ENCODE measurements around the gene DPH6. TPM values are rescaled to one million over a fixed set of nuclear protein-coding genes. Genes with fewer than 3 reads are reported as not detected.
"Not testable (repeated sequence)": the region's sequence is repeated elsewhere in the genome, so short reads cannot be mapped to it uniquely, and the experiment has no call there.

The DPH6 gene
- total and polyA plus RNA-seq, 5 donors = 7.6 to 19.7 (median 14.6) TPM

DNA sequence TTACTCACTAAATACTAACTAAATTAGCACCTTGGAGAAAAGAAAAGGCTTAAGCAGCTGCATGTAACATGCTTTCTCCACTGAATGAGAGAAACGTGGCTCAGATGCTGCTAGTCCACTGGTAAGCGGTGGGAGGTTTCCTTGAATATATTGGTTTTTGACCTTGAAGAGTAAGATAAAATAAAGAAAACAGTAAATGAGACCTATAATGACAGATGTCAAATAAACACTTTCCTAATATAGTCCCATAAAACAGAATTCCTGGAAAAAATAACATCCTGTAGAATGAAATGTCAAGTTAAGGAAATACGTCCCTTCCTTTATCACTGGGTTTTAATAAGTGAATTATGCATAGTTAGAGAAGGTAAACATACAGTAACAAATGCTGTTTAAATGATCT lies 215.0 kb downstream of the DPH6 start:
- ATAC-seq (no peak), DNase-seq (no peak)
- intact Hi-C loops (cut with DNase I) = no loop called here
- no peak overlapping the region for H3K4me3 ChIP-seq (ENCODE audit: low read length)
- no peaks in the 10 kb centered on the region for H3K4me1 ChIP-seq (ENCODE audit: control insufficient read depth, insufficient read depth, low read length)
- no peaks in the 10 kb centered on the region for H3K9me3 ChIP-seq (ENCODE audit: control insufficient read depth, low read length)
- no peak overlapping the region for H3K27ac ChIP-seq (ENCODE audit: low read length)
- WGBS = 69% methylated on average over 3 of the region's 3 CpGs
- no peaks in the 10 kb centered on the region for H3K27me3 ChIP-seq (ENCODE audit: control insufficient read depth, insufficient read depth)

DNA sequence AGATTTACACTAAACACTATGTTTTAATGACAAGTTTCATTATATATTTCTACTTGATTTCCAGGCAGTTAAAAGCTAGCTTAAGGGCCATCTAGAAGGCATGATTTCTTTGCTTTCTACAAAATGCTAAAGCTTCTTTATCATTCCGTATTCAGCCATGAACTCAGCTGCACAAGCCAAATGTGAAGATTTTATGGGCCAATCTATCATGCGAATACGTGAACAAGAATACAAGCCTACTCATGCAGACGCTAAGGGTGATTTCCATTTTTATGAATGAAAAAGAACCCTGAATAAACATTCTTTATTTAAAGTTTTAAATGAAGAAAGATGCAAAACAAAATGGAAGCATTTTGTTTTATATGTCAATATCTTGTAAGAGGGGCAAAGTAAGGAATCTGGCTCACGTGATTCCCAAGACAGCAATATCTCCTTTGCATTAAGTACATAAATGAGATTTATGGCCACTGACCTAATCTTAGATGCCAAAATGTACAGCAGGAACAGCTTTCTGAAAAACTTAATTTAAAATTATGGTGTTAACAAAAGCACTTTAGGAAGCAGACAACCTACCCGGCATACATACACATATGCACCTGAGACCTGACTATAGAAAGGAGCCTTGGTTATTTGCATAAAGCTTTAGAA lies 215.8 kb downstream of the DPH6 start:
- ATAC-seq = no peak
- no peak overlapping the region for H3K4me3 ChIP-seq (ENCODE audit: low read length)
- no peaks in the 10 kb centered on the region for H3K27me3 ChIP-seq (ENCODE audit: control insufficient read depth, insufficient read depth)
- no peak overlapping the region for H3K27ac ChIP-seq (ENCODE audit: low read length)
- intact Hi-C loops (cut with DNase I) = no loop called here
- 79% methylated on average over 6 of the region's 6 CpGs for WGBS
- no peak for DNase-seq
- no peaks in the 10 kb centered on the region for H3K9me3 ChIP-seq (ENCODE audit: control insufficient read depth, low read length)
- H3K4me1 ChIP-seq (ENCODE audit: control insufficient read depth, insufficient read depth, low read length) = no peaks in the 10 kb centered on the region

DNA sequence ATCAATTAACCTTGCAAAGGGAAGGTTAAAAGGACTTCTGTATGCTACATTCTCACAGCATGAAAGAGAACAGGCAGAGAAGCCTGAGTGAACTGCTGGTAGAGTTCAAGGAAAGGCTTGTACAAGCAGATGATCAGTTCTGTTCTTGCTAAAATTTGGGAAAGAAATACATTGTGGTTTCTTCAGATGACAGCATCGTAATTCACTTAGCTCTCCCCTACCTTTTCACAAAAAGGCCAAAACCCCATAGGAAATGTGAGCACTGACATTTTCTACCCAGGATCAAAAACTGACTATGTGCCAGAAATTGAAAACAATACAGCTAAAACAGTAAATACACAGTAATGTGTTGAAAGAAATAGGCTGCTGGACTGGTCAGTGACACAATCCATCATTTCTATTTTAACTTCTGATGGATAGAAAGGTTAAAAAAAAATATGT lies 216.4 kb downstream of the DPH6 start:
- 74% methylated on average over 1 of the region's 1 CpG for WGBS
- Histone ChIP-seq H3K27me3 (ENCODE audit: control insufficient read depth, insufficient read depth) (no peaks in the 10 kb centered on the region), H3K4me3 (ENCODE audit: low read length) (no peak overlapping the region), H3K9me3 (ENCODE audit: control insufficient read depth, low read length) (no peaks in the 10 kb centered on the region), H3K27ac (ENCODE audit: low read length) (no peak overlapping the region), H3K4me1 (ENCODE audit: control insufficient read depth, insufficient read depth, low read length) (no peaks in the 10 kb centered on the region)
- intact Hi-C loops (cut with DNase I) = no loop called here
- DNase-seq = no peak
- no peak for ATAC-seq

DNA sequence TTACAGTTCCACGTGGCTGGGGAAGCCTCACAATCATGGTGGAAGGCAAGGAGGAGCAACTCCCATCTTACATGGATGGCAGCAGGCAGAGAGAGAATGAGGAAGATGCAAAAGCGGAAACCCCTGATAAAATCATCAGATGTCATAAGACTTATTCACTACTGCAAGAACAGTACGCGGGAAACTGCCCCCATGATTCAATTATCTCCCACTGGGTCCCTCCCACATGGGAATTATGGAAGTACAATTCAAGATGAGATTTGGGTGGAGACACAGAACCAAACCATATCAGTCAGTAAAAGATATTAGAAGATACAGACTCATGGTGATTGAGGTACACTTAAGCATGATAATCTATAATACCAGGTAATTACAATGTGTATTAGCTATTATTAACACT lies 217.1 kb downstream of the DPH6 start:
- not testable (repeated sequence) for H3K27ac ChIP-seq (ENCODE audit: low read length)

DNA sequence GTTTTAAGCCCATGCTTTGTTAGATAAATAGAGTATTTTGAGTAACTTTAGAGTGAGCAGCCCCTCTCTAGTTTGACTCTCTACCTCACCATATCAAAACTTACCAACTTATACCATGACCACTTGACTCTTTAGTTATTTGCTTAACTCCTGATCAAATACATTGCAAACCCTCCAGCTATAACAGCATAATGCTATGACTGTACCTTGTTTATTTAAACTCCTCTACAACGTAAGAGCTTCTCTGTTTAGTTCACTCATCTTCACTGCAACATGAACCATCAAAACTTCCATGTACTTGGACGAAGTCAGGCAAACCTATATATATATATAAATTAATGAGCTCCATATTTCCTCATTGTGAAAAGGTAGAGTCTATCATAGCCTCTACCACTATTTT lies 218.2 kb downstream of the DPH6 start:
- no peaks in the 10 kb centered on the region for H3K27me3 ChIP-seq (ENCODE audit: control insufficient read depth, insufficient read depth)

More for the DNA sequence above, 217.1 kb downstream of the DPH6 start:
- ATAC-seq; DNase-seq; H3K9me3 ChIP-seq (ENCODE audit: control insufficient read depth, low read length); H3K4me1 ChIP-seq (ENCODE audit: control insufficient read depth, insufficient read depth, low read length); intact Hi-C loops (cut with DNase I); H3K27me3 ChIP-seq (ENCODE audit: control insufficient read depth, insufficient read depth); H3K4me3 ChIP-seq (ENCODE audit: low read length): not testable (repeated sequence)
- WGBS = 83% methylated on average over 4 of the region's 4 CpGs

DNA sequence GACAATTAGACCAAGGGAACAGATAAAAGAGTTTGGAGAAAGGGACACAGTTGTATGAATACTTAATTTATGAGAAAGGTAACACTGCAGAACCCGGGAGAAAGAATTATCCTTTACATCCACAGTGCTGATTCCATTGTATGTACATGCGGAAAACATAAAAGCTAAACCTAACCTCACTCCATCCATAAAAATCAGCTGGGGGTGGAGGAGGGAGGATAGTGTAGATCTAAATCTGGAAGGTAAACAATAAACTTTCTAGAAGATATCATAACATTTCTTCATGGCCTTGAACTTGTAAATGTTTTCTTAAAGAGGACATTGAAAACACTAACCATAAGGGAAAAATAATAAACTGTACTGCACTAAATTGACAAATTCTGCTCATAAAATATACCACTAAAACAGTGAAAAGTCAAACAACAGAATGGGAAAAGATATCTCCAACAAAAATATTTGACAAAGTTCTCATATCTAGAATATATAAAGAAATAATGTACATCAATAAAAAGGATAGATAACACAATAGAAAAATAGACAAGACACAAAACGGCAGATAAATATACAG lies 220.5 kb downstream of the DPH6 start:
- ATAC-seq (no peak), DNase-seq (no peak)
- WGBS = 90% methylated on average over 3 of the region's 3 CpGs
- intact Hi-C loops (cut with DNase I) = no loop called here
- Histone ChIP-seq H3K27me3 (ENCODE audit: control insufficient read depth, insufficient read depth) (no peaks in the 10 kb centered on the region), H3K27ac (ENCODE audit: low read length) (no peak overlapping the region), H3K4me1 (ENCODE audit: control insufficient read depth, insufficient read depth, low read length) (no peaks in the 10 kb centered on the region), H3K9me3 (ENCODE audit: control insufficient read depth, low read length) (no peaks in the 10 kb centered on the region), H3K4me3 (ENCODE audit: low read length) (no peak overlapping the region)

More for the DNA sequence above, 218.2 kb downstream of the DPH6 start:
- no peaks in the 10 kb centered on the region for H3K4me1 ChIP-seq (ENCODE audit: control insufficient read depth, insufficient read depth, low read length)
- WGBS = 91% methylated on average over 2 of the region's 2 CpGs
- H3K9me3 ChIP-seq (ENCODE audit: control insufficient read depth, low read length) = no peaks in the 10 kb centered on the region
- intact Hi-C loops (cut with DNase I) = no loop called here
- no peak overlapping the region for H3K27ac ChIP-seq (ENCODE audit: low read length)
- no peak for DNase-seq
- H3K4me3 ChIP-seq (ENCODE audit: low read length) = no peak overlapping the region
- no peak for ATAC-seq

DNA sequence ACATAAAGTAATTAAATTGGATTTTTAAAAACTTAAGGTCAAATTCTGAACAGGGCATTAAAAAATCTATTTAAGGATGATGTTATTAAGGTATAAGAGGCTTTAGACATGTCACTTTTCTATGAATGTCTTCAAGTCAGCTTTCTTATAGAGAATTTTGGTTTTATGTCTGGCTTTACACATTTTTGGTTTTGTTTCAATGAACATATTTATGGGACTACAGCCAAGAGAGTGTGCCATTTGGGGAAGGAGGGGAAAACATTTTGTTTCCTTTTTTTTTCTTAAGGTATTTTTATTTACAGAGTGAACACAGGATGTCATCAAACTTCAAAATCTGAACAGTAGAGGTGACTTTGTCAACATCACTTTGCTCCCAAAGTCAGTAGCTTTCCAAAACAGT lies 222.8 kb downstream of the DPH6 start:
- DNase-seq (no peak), ATAC-seq (no peak)
- intact Hi-C loops (cut with DNase I) = no loop called here
- Histone ChIP-seq H3K27ac (ENCODE audit: low read length) (no peak overlapping the region), H3K9me3 (ENCODE audit: control insufficient read depth, low read length) (no peaks in the 10 kb centered on the region), H3K4me1 (ENCODE audit: control insufficient read depth, insufficient read depth, low read length) (no peaks in the 10 kb centered on the region), H3K4me3 (ENCODE audit: low read length) (no peak overlapping the region), H3K27me3 (ENCODE audit: control insufficient read depth, insufficient read depth) (no peaks in the 10 kb centered on the region)

DNA sequence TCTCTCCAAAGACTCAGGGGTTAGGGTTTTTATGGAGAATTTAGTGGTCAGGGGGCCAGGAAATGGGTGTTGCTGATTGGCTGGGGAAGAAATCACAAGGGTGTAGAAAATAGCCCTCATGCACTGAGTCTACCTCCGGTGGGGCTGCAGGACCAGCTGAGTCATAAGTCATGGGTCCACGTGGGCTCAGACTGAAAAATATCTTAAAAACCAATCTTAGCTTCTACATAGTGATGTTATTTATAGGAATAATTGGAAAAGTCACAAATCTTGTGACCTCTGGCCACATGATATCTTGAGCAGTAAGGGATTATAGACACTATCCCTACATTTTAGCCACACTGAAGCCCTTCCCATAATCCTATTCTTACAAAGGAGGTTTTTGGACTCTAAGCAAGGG lies 224.0 kb downstream of the DPH6 start:
- DNase-seq (no peak), ATAC-seq (no peak)
- Histone ChIP-seq H3K4me1 (ENCODE audit: control insufficient read depth, insufficient read depth, low read length) (no peaks in the 10 kb centered on the region), H3K27me3 (ENCODE audit: control insufficient read depth, insufficient read depth) (no peaks in the 10 kb centered on the region), H3K27ac (ENCODE audit: low read length) (no peak overlapping the region), H3K9me3 (ENCODE audit: control insufficient read depth, low read length) (no peaks in the 10 kb centered on the region), H3K4me3 (ENCODE audit: low read length) (no peak overlapping the region)
- intact Hi-C loops (cut with DNase I) = no loop called here
- 84% methylated on average over 2 of the region's 2 CpGs for WGBS

DNA sequence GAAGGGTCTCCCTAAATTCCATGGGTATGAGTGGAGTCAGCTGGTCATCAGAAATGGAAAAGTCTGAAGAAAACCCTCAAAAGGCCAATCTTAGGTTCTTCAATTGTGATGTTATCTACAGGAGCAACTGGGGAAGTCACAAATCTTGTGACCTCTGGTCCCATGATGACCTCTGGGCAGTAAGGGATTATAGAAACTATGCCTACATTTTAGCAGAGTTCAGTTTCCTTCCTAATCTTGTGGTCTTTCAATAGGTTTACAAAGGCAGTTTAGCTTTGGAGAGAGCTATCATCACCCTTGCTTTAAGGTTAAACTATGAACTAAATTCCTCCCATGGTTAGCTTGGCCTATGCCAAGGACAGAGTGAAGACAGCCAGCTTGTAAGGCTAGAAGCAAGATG lies 225.1 kb downstream of the DPH6 start:
- Histone ChIP-seq H3K27me3 (ENCODE audit: control insufficient read depth, insufficient read depth) (no peaks in the 10 kb centered on the region), H3K27ac (ENCODE audit: low read length) (no peak overlapping the region), H3K4me1 (ENCODE audit: control insufficient read depth, insufficient read depth, low read length) (no peaks in the 10 kb centered on the region), H3K9me3 (ENCODE audit: control insufficient read depth, low read length) (no peaks in the 10 kb centered on the region), H3K4me3 (ENCODE audit: low read length) (no peak overlapping the region)
- ATAC-seq = no peak
- no peak for DNase-seq
- intact Hi-C loops (cut with DNase I) = no loop called here

Small RNA genes within 50 kb of the gene (microRNA-seq; reads per million reads assigned to microRNA genes)
- gene MIR3942 = 0 reads per million in 2 donors

All from right cardiac atrium (tissue), 5 donors.